ENCODE measurements around the gene KLHDC7A.
"Not testable (repeated sequence)": the region's sequence is repeated elsewhere in the genome, so short reads cannot be mapped to it uniquely, and the experiment has no call there.

KLHDC7A gene

GRCh38 chr1:18447509-18448220, 33.1 kb upstream of the KLHDC7A start:
- H3K27ac ChIP-seq, result no peak overlapping the region
- no peak for TF ChIP-seq CTCF (conservative IDR thresholded peaks at IDR 0.05)
- TF ChIP-seq ZFX (IDR thresholded peaks at IDR 0.05), result no peak

GRCh38 chr1:18448889-18449288, 31.8 kb upstream of the KLHDC7A start:
- H3K27ac ChIP-seq, result no peak overlapping the region
- TF ChIP-seq CTCF (conservative IDR thresholded peaks at IDR 0.05), result no peak
- TF ChIP-seq ZFX (IDR thresholded peaks at IDR 0.05), result no peak

- no peak for TF ChIP-seq ZFX (IDR thresholded peaks at IDR 0.05)
- no peak for TF ChIP-seq CTCF (conservative IDR thresholded peaks at IDR 0.05)
- no peak overlapping the region for H3K27ac ChIP-seq
Measured at GRCh38 chr1:18452550-18452949, 28.2 kb upstream of the KLHDC7A start.

GRCh38 chr1:18458133-18459092, 22.3 kb upstream of the KLHDC7A start:
- TF ChIP-seq ZFX (IDR thresholded peaks at IDR 0.05), result no peak
- no peak for TF ChIP-seq CTCF (conservative IDR thresholded peaks at IDR 0.05)
- no peak overlapping the region for H3K27ac ChIP-seq

GRCh38 chr1:18461656-18462055, 19.1 kb upstream of the KLHDC7A start:
- TF ChIP-seq ZFX (IDR thresholded peaks at IDR 0.05) (no peak), CTCF (conservative IDR thresholded peaks at IDR 0.05) (no peak)
- peak overlapping the region; percentile 59 for H3K27ac ChIP-seq

GRCh38 chr1:18462517-18462916, 18.2 kb upstream of the KLHDC7A start:
- not testable (repeated sequence) for H3K27ac ChIP-seq

GRCh38 chr1:18463063-18463462, 17.7 kb upstream of the KLHDC7A start:
- no peak for TF ChIP-seq ZFX (IDR thresholded peaks at IDR 0.05)
- no peak for TF ChIP-seq CTCF (conservative IDR thresholded peaks at IDR 0.05)
- H3K27ac ChIP-seq, result peak overlapping the region; percentile 67
